PC-3 (cell line): ENCODE data around the gene IRAK1. TPM values are rescaled to one million over a fixed set of nuclear protein-coding genes. Genes with fewer than 3 reads are reported as not detected.

Experiments used
- ATAC-seq: fragments of 200-7000 bp; cut with Tn5 transposase; 2 replicates; pipeline ENCODE4 v1.9.1; 2020; ENCODE audit warnings: mild to moderate bottlenecking, moderate library complexity
- BruUV-seq: library from RNA; stranded (reverse); fragments of 400-500 nt; replicated peaks from 2 replicates; lab custom pipeline; 2021; lab: Mats Ljungman, UMichigan
- CTCF ChIA-PET: fragments of 300-600 bp; sonication (Branson Sonifier 250); formaldehyde crosslinking; loops from one replicate; lab custom pipeline; 2022; ENCODE audit warnings: antibody characterized with exemption; lab: Charles Lee
- POLR2A ChIA-PET: fragments of 300-600 bp; sonication (Branson Sonifier 250); formaldehyde crosslinking; loops from one replicate; lab custom pipeline; 2022; ENCODE audit warnings: antibody characterized with exemption; ENCODE audit not compliant: unreplicated experiment; lab: Charles Lee
- DNase-seq: peaks from one replicate; pipeline ENCODE4 v3.0.0-alpha.2; 2015
- H2AFZ ChIP-seq: fragments of 300-600 bp; sonication (generic); 2 replicates; pipeline ENCODE4 v1.6.0; 2016; ENCODE audit warnings: antibody characterized with exemption, low read length
- H3F3A ChIP-seq: fragments of 300-600 bp; sonication (generic); one replicate; pipeline ENCODE4 v1.6.0; 2017; ENCODE audit warnings: antibody characterized with exemption, low read length, control low read depth, mild to moderate bottlenecking; ENCODE audit not compliant: unreplicated experiment
- H3K27ac ChIP-seq: fragments of 300-600 bp; sonication (generic); 2 replicates; pipeline ENCODE4 v1.5.1; 2016; ENCODE audit warnings: mild to moderate bottlenecking, low read length
- H3K27me3 ChIP-seq: fragments of 300-600 bp; sonication (generic); 2 replicates; pipeline ENCODE4 v1.6.1; 2016; ENCODE audit warnings: low read length, mixed read lengths
- H3K36me3 ChIP-seq: fragments of 300-600 bp; sonication (generic); 2 replicates; pipeline ENCODE4 v1.6.1; 2016; ENCODE audit warnings: low read depth, mixed run types, low read length, mixed read lengths
- H3K4me1 ChIP-seq: fragments of 300-600 bp; sonication (generic); 2 replicates; pipeline ENCODE4 v1.5.1; 2016; ENCODE audit warnings: low read length; ENCODE audit not compliant: insufficient read depth
- H3K4me2 ChIP-seq: fragments of 300-600 bp; sonication (generic); 2 replicates; pipeline ENCODE4 v1.6.0; 2016; ENCODE audit warnings: low read length
- H3K4me3 ChIP-seq: fragments of 300-600 bp; sonication (generic); 2 replicates; pipeline ENCODE4 v1.5.1; 2016; ENCODE audit warnings: mild to moderate bottlenecking, low read length, mixed read lengths
- H3K79me2 ChIP-seq: fragments of 300-600 bp; sonication (generic); 2 replicates; pipeline ENCODE4 v1.6.1; 2017; ENCODE audit warnings: low read length, mixed read lengths
- H3K9ac ChIP-seq: fragments of 300-600 bp; sonication (generic); 2 replicates; pipeline ENCODE4 v1.6.0; 2016; ENCODE audit warnings: mild to moderate bottlenecking, low read length
- H3K9me2 ChIP-seq: fragments of 300-600 bp; sonication (generic); replicated peaks from 2 replicates; pipeline ENCODE4 v1.6.1; 2016; ENCODE audit warnings: mixed run types, low read length, mixed read lengths
- H3K9me3 ChIP-seq: fragments of 300-600 bp; sonication (generic); 2 replicates; pipeline ENCODE4 v1.6.1; 2016; ENCODE audit warnings: low read length, mixed read lengths
- H4K20me1 ChIP-seq: fragments of 300-600 bp; sonication (generic); 2 replicates; pipeline ENCODE4 v1.6.1; 2016; ENCODE audit warnings: low read length, mixed read lengths
- CTCF ChIP-seq: fragments of 300-600 bp; sonication (generic); conservative IDR thresholded peaks from 2 replicates; pipeline ENCODE4 v1.5.1; 2017; ENCODE audit warnings: antibody characterized with exemption, low read depth, mild to moderate bottlenecking, low read length
- EZH2 ChIP-seq: fragments of 300-600 bp; sonication (generic); IDR thresholded peaks from one replicate; pipeline ENCODE4 v1.6.1; 2017; ENCODE audit warnings: antibody characterized with exemption, mild to moderate bottlenecking, low read length; ENCODE audit not compliant: unreplicated experiment
- EZH2phosphoT487 ChIP-seq: fragments of 300-600 bp; sonication (generic); IDR thresholded peaks from 2 replicates; pipeline ENCODE4 v1.6.1; 2018; ENCODE audit warnings: mild to moderate bottlenecking, antibody characterized with exemption, low read length, borderline replicate concordance
- intact Hi-C: fragments of 100-400 bp; cut with micrococcal nuclease; formaldehyde crosslinking; loops from 2 replicates; pipeline ENCODE4 v1.9.0; 2023
- total RNA-seq: library from RNA; depleted of rRNA; stranded (reverse); fragments of >200 nt; gene quantifications from 2 replicates; pipeline ENCODE4 v1.2.3, GENCODE V29; 2014

The IRAK1 gene
- total RNA-seq, 1 experiment from 2014 or later, result 366 TPM

- Histone ChIP-seq H3K9me3 (no peaks in the 10 kb centered on the region), H3K36me3 (no peaks in the 10 kb centered on the region), H2AFZ (no peak overlapping the region), H4K20me1 (no peaks in the 10 kb centered on the region), H3K27me3 (no peaks in the 10 kb centered on the region), H3K79me2 (peaks cover 14% of the 10 kb centered on the region), H3K4me2 (no peak overlapping the region), H3K9me2 (no peaks in the 10 kb centered on the region), H3K27ac (no peak overlapping the region), H3F3A (no peaks in the 10 kb centered on the region), H3K4me1 (peaks cover 15% of the 10 kb centered on the region), H3K9ac (no peak overlapping the region), H3K4me3 (no peak overlapping the region)
- CTCF ChIA-PET, result no interaction called here
- POLR2A ChIA-PET, result no interaction called here
- ATAC-seq (no peak), DNase-seq (no peak)
- intact Hi-C loops, result no loop called here
- no peak for TF ChIP-seq EZH2phosphoT487
- no peak for TF ChIP-seq CTCF
- no peak for TF ChIP-seq EZH2
- no TSS peak for BruUV-seq
Measured at GRCh38 chrX:154024271-154024670, 4.6 kb upstream of the IRAK1 start.

GRCh38 chrX:154023276-154024000, 3.7 kb upstream of the IRAK1 start:
- intact Hi-C loops, result no loop called here
- Histone ChIP-seq H3K9ac (no peak overlapping the region), H4K20me1 (no peaks in the 10 kb centered on the region), H3K9me3 (no peaks in the 10 kb centered on the region), H2AFZ (no peak overlapping the region), H3K4me1 (peaks cover 15% of the 10 kb centered on the region), H3K27me3 (no peaks in the 10 kb centered on the region), H3K27ac (no peak overlapping the region), H3F3A (no peaks in the 10 kb centered on the region), H3K4me3 (no peak overlapping the region), H3K79me2 (peaks cover 22% of the 10 kb centered on the region), H3K4me2 (no peak overlapping the region), H3K9me2 (no peaks in the 10 kb centered on the region), H3K36me3 (no peaks in the 10 kb centered on the region)
- ATAC-seq, result no peak
- ChIA-PET CTCF (no interaction called here), POLR2A (no interaction called here)
- DNase-seq, result no peak
- TF ChIP-seq EZH2 (no peak), EZH2phosphoT487 (no peak), CTCF (no peak)
- BruUV-seq, result no TSS peak

- no peak for DNase-seq
- POLR2A ChIA-PET, result no interaction called here
- ATAC-seq, result no peak
- Histone ChIP-seq H3K36me3 (0 out of 2 replicates have a peak, but pooled peaks cover 2% of the 10 kb centered on the region), H2AFZ (no peak overlapping the region), H4K20me1 (no peaks in the 10 kb centered on the region), H3K4me1 (peaks cover 23% of the 10 kb centered on the region), H3F3A (no peaks in the 10 kb centered on the region), H3K4me3 (no peak overlapping the region), H3K4me2 (no peak overlapping the region), H3K79me2 (peaks cover 35% of the 10 kb centered on the region), H3K27ac (no peak overlapping the region), H3K9me3 (no peaks in the 10 kb centered on the region), H3K9me2 (no peaks in the 10 kb centered on the region), H3K9ac (no peak overlapping the region), H3K27me3 (no peaks in the 10 kb centered on the region)
- CTCF ChIA-PET, result no interaction called here
- intact Hi-C loops, result no loop called here
- no TSS peak for BruUV-seq
- TF ChIP-seq EZH2phosphoT487 (no peak), CTCF (no peak), EZH2 (no peak)
Measured at GRCh38 chrX:154022108-154022507, 2.4 kb upstream of the IRAK1 start.
